HG03060 (cell line): ENCODE results near the gene EMD.

Experiments used
- ATAC-seq: cut with Tn5 transposase; IDR thresholded peaks from one replicate; pipeline ENCODE4 v1.9.1; 2021; ENCODE audit warnings: low read depth, moderate number of reproducible peaks; ENCODE audit not compliant: unreplicated experiment

EMD gene

GRCh38 chrX:154412468-154412867, 33.4 kb downstream of the EMD start:
- no peak for ATAC-seq

- ATAC-seq: no peak
Measured at GRCh38 chrX:154413142-154413541, 34.0 kb downstream of the EMD start.

- no peak for ATAC-seq
Measured at GRCh38 chrX:154417157-154417556, 38.1 kb downstream of the EMD start.

- no peak for ATAC-seq
Measured at GRCh38 chrX:154419189-154419588, 40.1 kb downstream of the EMD start.

GRCh38 chrX:154419688-154420401, 40.8 kb downstream of the EMD start:
- ATAC-seq: no peak

- no peak for ATAC-seq
Measured at GRCh38 chrX:154420402-154420756, 41.3 kb downstream of the EMD start.

- no peak for ATAC-seq
Measured at GRCh38 chrX:154426916-154427770, 48.0 kb downstream of the EMD start.

- peak; percentile 73 for ATAC-seq
Measured at GRCh38 chrX:154428176-154429171, 49.4 kb downstream of the EMD start, which contains the start of gene ATP6AP1. Gene ATP6AP1 (plus strand): TSS chrX:154428677. CDS start chrX:154428693, 16 bp downstream.

- no peak for ATAC-seq
Measured at GRCh38 chrX:154429711-154430110, 50.6 kb downstream of the EMD start.

GRCh38 chrX:154430479-154430878, 51.4 kb downstream of the EMD start:
- ATAC-seq: no peak

GRCh38 chrX:154430916-154431315, 51.8 kb downstream of the EMD start:
- no peak for ATAC-seq
